Measurements from ENCODE around the gene BZW2. TPM values are rescaled to one million over a fixed set of nuclear protein-coding genes. Genes with fewer than 3 reads are reported as not detected.
"Not testable (repeated sequence)": the region's sequence is repeated elsewhere in the genome, so short reads cannot be mapped to it uniquely, and the experiment has no call there.

Gene BZW2
- total RNA-seq, 6 experiments from 2014 or later = 9.6 to 25.3 (median 12.1) TPM

GRCh38 chr7:16656141-16656540 lies 10.2 kb downstream of the BZW2 start:
- DNase-seq = no peak
- ATAC-seq = no peak
- no peak for TF ChIP-seq POLR2A (IDR thresholded peaks at IDR 0.05)
- no peak for TF ChIP-seq CTCF (IDR thresholded peaks at IDR 0.05)
- WGBS (ENCODE audit: insufficient coverage, low coverage, low lambda C conversion rate, missing lambda C conversion rate) = 88% methylated on average over 1 of the region's 1 CpG
- Histone ChIP-seq H3K9me3 (no peaks in the 10 kb centered on the region), H3K27ac (no peak overlapping the region), H3K4me1 (peaks cover 0 to 5% (median 0%) of the 10 kb centered on the region in 4 donors), H3K27me3 (no peaks in the 10 kb centered on the region), H3K36me3 (no peaks in the 10 kb centered on the region), H3K4me3 (no peak overlapping the region)
- intact Hi-C loops (cut with DNase I) = no loop called here

GRCh38 chr7:16657656-16658279 lies 11.8 kb downstream of the BZW2 start:
- Histone ChIP-seq H3K4me1 (peaks cover 0 to 8% (median 0%) of the 10 kb centered on the region in 4 donors), H3K4me3 (no peak overlapping the region), H3K27ac (no peak overlapping the region), H3K27me3 (no peaks in the 10 kb centered on the region), H3K36me3 (no peaks in the 10 kb centered on the region), H3K9me3 (no peaks in the 10 kb centered on the region)
- intact Hi-C loops (cut with DNase I) = no loop called here
- TF ChIP-seq CTCF (IDR thresholded peaks at IDR 0.05) = no peak
- TF ChIP-seq POLR2A (IDR thresholded peaks at IDR 0.05) = no peak
- DNase-seq = no peak
- ATAC-seq = no peak
- WGBS (ENCODE audit: insufficient coverage, low coverage, low lambda C conversion rate, missing lambda C conversion rate) = 89% methylated on average over 4 of the region's 4 CpGs

GRCh38 chr7:16659854-16660497 lies 14.0 kb downstream of the BZW2 start:
- H3K27me3 ChIP-seq; H3K36me3 ChIP-seq; DNase-seq; ATAC-seq; intact Hi-C loops (cut with DNase I); H3K9me3 ChIP-seq; H3K4me1 ChIP-seq; H3K4me3 ChIP-seq; H3K27ac ChIP-seq: not testable (repeated sequence)
- whole genome bisulfite sequencing (ENCODE audit: insufficient coverage, low coverage, low lambda C conversion rate, missing lambda C conversion rate) = 83% methylated on average over 5 of the region's 8 CpGs

- 73% methylated on average over 5 of the region's 5 CpGs for WGBS (ENCODE audit: insufficient coverage, low coverage, low lambda C conversion rate, missing lambda C conversion rate)
- DNase-seq (no peak), ATAC-seq (peak; percentile 64 to 97 (median 76))
- H3K4me3 ChIP-seq = no peak overlapping the region
- no peak for TF ChIP-seq CTCF (IDR thresholded peaks at IDR 0.05)
- TF ChIP-seq POLR2A (IDR thresholded peaks at IDR 0.05) = no peak
- intact Hi-C loops (cut with DNase I) = no loop called here
- peaks cover 0 to 8% (median 0%) of the 10 kb centered on the region in 4 donors for H3K4me1 ChIP-seq
- no peak overlapping the region for H3K27ac ChIP-seq
- no peaks in the 10 kb centered on the region for H3K36me3 ChIP-seq
- H3K9me3 ChIP-seq = no peaks in the 10 kb centered on the region
- H3K27me3 ChIP-seq = no peaks in the 10 kb centered on the region
These were observed 14.9 kb downstream of the BZW2 start for GRCh38 chr7:16660702-16661464.

GRCh38 chr7:16661924-16662323 lies 15.9 kb downstream of the BZW2 start:
- Histone ChIP-seq H3K9me3 (no peaks in the 10 kb centered on the region), H3K27me3 (no peaks in the 10 kb centered on the region), H3K36me3 (no peaks in the 10 kb centered on the region), H3K4me1 (peaks cover 0 to 8% (median 0%) of the 10 kb centered on the region in 4 donors), H3K27ac (no peak overlapping the region), H3K4me3 (no peak overlapping the region)
- intact Hi-C loops (cut with DNase I) = no loop called here
- no peak for DNase-seq
- no peak for ATAC-seq
- WGBS (ENCODE audit: insufficient coverage, low coverage, low lambda C conversion rate, missing lambda C conversion rate) = 100% methylated on average over 1 of the region's 1 CpG
- TF ChIP-seq CTCF (IDR thresholded peaks at IDR 0.05) (no peak), POLR2A (IDR thresholded peaks at IDR 0.05) (no peak)

Measured in right lobe of liver (tissue), 6 donors.